Measurements from ENCODE around the gene P2RX5.

Gene P2RX5

GRCh38 chr17:3626831-3627768 lies 68.9 kb downstream of the P2RX5 start:
- no peak overlapping the region for H3K4me3 ChIP-seq (ENCODE audit: low read depth, low read length)
